A204.1 (cell line): ENCODE data around the gene TBC1D2B.

Experiments used
- FAIRE-seq: peaks from 2 replicates; lab custom pipeline; 2012; peaks lifted over from hg19 to GRCh38; lab: Jason Lieb, UNC

Gene TBC1D2B

DNA sequence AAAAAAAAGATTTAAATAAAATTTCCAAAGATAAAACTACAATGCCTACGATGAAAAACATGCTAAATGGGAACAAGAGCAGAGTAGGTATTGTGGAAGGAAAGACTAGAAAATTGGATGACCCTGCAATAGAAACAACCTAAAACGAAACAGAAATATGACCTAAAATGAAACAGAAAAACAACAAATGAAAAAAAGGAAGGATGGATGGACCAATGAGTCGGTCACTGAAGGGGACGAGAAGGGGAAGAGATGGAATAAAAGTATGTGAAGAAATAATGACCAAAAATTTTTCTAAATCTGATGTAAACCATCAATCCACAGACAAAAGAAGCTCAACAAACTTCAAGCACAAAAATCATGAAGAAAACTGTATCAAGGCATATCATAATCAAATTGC lies 44.8 kb downstream of the TBC1D2B start:
- FAIRE-seq: no peak

DNA sequence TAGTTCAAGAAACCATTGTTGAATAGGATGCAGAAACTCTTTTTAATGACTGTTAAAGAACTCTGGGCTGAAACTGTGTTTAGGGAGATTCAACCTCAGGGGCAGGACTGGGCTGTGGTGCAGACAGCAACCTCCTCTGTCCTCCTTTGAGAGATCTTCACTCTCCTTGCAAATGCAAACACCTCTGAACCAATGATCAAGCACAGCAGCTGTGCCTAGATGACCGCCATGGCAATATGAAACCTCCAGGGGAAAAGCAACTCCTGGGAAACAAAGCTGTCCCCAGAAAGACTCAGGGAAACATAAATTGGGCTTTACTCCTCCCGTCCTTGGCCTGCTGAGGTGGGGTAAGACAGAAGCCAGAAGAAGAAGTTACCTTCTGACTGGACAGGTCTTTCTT lies 52.6 kb downstream of the TBC1D2B start:
- FAIRE-seq: no peak

DNA sequence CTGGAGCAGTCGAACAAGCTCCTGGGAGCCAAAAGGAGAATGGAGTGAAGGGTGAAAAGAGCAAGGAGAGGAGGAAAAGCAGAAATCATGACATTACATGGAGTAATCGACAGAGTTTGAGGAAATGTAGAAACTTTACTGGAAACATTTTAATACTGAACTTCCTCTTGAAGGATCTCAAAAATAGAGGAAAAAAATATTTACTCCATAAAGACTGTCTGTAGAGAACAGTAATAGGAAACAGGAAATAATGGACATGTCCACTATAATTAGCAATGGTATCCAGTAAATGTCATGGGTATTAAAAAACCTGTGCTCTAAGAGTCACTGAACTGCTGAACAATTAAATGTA lies 53.0 kb downstream of the TBC1D2B start:
- no peak for FAIRE-seq

DNA sequence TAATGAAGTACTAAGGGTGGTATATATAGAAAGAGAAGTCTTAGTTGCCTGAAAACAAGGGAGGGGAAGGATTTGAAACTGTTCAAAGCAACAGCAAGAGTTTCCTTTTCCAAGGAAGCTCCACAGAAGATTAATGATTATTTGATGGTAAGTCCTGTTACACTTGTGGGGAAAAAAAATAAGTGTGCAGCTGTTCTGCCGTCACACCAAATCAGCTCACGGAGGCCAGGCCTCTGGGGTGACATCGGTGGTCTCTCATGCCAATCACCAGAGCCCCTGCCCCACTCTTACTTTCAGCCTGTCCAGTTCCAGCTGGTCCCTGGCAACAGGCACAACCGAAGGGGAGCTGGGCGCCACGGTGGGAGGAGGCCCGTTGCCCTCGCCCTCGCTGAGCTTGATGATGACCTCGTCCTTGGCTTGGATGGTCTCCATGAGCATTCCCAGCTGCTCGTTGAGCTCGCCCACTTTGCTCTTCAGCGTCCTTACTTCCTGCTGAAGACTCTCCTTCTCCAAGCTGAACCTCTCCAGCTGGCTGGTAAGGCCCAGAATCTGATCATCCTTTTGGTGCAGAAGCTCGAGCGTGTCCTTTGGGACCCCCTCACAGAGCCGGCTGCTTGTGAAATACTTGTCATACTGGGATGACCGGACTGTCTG lies 53.5 kb downstream of the TBC1D2B start:
- FAIRE-seq: no peak

DNA sequence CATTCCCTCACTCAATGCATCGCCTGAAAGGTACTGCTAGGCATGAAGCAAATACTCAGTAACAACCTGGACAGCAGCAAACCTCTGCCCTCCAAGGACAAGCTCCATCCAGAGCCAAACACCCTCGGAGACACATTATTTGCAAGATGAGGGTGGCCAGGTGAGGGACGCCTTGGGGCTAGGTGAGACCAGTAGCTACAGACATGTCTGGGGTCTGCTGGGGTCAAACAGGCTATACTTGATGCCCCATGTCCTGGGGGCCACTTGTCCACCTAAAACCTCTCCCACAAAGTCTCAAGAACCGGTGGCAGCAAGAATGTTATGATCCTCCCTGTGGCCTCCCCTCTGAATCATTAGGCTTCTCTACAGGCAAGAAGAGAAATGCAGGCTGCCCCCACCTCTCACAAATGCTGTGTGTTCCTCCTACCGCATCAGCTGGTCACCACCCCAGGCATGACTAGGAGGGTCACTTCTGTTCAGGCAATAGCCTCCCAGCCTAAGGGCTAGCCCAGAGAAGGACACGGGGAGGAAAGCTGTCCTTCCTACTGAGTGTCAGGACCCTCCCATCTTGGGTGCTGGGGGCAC lies 54.3 kb downstream of the TBC1D2B start:
- no peak for FAIRE-seq

DNA sequence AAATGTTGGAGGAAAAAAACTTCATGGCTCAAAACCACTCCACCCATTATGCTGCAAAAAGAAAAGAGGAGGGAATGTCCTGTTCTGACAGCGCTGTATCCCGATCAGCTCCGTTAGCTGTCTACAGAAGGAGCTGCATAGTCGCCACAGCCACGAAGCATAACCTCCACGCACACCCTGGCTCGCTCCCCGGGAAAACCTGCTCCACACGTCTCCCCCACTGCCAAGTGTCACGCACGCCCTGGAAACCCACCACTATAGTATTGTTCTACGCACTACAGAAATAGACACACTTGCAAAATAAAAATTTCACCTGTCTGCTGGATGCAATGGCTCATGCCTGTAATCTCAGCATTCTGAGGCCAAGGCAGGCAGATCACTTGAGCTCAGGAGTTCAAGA lies 55.8 kb downstream of the TBC1D2B start:
- FAIRE-seq: no peak

DNA sequence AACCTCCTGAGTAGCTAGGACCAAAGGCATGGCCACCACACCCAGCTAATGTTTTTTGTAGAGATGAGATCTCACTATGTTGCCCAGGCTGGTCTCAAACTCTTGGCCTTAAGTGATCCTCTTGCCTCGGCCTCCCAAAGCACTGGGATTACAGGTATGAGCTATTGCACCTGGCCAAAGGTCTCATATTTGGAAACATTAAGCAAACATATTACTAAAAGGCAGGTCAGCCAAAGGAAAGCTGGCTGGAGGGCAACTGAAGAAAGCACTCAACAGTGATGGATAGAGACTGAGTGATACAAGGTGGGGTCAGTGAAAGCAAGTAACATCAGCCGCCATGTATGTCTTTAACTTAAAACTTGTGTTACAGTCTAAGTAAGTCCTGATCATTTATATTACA lies 57.5 kb downstream of the TBC1D2B start:
- FAIRE-seq: no peak

DNA sequence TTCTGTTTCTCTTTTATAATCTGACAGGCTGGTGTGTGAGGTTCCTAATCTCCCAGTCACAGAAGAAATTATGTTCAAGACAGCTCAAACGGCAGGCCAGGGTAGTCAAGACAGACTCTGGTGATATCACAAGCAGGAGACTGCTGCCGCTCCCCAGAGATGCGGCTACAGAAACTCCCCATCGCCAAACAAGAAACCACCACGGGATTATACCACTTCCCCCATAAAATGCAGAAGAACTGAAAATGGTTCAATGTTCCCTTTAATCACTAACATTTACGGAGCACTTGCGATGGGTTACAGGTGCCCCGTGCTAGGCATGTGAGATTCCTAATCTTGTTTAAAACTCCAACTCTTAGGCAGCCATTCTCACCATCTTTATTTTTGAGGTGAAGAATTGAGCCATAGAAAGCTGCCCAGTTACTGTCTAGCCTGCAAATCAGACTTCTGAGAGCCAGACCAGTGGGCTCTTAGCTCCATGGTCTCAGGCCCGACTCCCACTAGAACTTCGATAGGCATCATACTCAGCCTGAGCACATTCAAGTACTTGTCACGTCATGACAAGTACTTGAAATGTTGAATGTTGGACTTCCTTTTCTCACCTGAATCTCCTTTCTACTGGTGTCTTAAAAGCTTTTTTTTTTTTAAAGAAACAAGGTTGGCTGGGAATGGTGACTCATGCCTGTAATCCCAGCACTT lies 58.4 kb downstream of the TBC1D2B start:
- no peak for FAIRE-seq

DNA sequence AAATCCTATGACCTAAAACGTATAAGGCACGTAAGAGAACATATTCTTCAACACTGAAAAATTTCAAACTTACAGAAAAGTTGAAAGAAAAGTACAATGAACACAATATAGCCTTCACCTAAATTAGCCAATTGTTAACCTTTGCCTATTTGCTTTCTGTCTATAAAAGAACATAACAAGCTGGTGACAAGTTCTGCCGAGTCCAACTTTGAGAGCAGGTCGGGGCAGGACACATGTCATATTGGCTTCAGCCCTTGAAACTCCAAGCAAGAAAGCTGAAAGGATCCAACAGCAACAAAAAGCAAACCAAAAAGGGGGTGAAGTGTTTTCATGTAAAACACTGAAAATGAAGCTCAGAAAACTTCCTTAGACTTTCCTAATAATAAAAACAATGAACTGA lies 59.1 kb downstream of the TBC1D2B start:
- FAIRE-seq: no peak

DNA sequence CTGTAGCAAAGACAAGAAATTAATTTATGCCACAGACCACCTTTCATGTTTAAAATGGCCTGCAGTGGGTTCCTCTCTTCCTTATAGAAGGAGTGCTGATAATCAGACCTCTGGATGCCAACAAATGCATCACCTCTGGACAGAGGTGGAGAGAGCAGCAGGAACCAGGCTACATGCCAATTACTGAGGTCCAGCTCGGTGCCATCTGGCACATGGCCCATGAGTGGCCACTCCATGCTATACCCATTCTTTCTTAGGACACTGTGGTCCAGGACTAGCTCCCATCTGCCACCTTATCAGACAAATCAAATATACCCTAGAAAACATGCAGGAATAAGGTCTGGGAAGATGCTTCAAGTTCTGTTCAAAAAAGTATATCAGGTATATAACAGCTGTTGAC lies 60.7 kb downstream of the TBC1D2B start:
- FAIRE-seq: no peak

DNA sequence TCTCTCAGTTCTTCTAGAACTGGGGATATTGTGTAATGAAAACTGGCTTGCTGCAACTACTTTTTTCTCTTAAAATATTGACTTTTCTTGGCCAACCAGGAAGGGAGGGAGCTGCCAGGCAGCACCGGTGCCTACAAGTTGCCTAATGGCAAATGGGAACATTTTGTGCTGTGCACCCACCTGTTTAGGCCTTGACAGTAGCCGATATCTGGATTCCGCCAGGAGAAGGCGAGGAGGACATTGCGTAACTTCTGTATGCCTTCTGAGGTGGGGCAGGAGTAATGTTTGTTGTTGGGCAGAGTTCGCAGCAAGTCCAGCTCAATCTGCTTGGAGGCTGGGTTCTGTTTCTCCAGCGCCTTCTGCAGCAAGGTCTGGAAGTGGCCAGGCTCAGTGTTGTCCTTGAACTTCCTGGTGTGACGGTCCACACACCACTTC lies 64.9 kb downstream of the TBC1D2B start:
- no peak for FAIRE-seq

DNA sequence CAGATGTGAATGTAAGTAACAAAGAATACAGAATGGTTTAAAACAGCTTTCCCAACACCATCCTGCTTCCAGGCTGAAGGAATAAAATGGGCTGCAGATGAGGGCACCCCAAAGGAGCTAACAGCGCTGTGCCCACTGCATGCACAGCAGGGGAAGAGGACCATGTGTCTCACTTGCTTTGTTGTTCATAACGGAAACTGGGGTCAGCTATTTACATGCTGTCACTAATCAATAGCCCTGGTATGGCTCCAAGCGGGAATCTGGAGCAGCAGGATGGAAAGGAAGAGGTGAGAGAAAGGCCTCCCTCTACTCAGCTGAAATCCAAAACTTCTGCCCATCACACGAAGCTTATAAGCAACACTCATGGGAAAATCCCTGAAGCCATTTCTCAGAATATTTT lies 67.4 kb downstream of the TBC1D2B start:
- FAIRE-seq: no peak

DNA sequence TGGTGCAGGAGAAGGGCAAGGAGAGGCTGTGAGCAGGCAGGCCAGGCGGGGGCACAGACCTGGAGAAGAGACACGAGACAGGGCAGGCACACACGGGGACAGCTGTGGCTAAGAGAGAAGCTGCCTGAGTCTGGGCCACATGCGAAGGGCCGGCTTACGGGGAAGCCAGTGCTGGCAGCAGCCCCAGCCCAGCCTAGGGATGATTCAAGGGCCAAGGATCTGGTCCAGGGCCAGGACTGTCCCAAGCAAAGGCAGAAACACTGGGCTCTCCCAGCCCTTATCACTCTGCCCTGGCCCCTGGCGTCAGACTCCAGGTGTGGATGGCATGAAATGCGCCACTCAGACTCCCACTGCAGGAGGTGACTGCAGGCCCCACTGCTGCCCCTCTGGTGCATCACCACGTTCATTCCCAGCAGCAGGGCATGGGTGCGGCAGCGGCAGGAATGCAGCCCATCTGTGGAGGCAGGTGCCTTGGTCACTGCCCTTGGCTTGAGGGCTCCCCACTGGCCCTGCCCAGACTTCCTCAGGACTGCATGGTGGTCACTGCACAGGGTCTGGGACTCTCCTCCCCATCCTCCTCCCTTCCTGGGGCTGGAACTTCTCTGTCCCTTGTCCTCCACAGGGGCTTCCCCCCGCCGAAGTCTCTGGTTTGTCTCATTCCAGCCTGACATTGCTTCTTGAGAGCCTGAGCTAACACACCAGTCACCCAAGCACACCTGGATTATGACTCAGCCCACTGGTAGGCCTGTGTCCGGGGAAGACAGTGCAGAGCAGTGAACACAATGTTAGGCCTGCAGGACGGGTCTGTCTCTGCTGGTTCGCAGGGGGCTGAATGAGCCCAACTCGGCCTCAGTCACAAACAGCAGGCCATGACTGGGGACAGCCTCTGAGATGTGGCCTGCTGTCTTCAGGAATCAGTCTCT lies 69.3 kb downstream of the TBC1D2B start:
- FAIRE-seq: no peak

DNA sequence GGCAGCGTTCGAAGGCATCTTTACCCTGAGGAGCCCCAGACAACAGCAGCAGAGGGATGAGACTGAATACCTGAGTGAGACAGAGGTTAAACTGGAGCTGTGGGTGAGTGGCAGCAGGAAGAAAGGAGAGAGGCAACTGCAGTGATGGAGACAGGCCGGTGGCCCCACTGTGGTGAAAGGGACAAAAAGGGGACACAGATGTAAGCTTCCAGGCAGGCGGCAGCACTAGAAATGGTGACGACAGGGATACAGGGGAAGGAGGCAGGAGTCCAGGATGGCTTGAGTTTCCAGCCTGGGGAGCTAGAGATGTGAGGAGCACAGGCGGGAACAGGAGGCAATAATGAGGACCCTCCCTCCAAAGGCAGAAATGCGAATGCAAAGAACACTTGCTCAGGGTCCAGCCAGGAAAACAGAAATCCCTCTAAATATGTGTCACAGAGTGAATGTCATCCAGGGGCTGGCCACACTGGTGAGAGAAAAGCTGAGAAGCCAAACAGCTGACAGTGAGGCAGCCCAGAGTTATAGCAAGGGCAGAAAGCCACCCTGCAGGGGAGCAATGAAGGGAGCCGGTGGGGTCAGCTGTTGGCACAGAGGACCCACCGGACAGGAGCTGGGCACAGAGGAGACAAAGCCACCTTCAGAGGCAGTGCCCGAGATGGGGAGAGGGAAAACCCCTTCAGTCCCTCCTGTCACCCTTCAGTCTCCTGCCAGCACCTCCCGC lies 70.1 kb downstream of the TBC1D2B start:
- no peak for FAIRE-seq

DNA sequence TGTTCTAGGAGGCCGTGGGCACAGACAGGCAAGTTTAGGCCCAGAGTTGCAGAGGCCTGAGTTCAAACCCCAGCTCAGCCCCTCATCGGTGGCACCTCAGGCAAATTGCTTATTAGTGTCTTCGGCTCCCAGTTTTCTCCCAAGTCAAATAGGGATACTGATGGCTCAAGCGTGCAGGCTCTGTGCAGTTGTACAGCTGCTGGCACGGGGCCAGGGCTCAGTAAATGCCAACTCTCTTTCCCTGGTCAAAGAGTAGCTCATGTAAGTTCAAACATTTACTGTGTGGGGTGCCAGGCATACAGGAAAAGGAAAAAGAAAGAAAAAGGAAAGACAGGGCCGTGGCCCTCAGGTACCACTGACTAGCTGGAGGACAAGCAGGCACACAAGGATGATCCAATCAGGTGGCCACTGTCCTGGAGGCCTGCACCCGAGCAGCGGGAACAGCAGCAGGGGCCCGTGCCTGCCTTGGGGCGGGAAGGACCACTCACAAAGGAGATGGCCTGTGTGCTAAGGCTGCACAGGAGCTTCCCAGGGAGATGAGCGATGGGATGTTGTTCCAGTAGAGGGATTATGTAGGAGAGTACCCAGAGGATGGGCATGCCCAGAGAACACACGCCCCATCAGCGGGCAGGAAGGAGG lies 70.8 kb downstream of the TBC1D2B start:
- FAIRE-seq: no peak

DNA sequence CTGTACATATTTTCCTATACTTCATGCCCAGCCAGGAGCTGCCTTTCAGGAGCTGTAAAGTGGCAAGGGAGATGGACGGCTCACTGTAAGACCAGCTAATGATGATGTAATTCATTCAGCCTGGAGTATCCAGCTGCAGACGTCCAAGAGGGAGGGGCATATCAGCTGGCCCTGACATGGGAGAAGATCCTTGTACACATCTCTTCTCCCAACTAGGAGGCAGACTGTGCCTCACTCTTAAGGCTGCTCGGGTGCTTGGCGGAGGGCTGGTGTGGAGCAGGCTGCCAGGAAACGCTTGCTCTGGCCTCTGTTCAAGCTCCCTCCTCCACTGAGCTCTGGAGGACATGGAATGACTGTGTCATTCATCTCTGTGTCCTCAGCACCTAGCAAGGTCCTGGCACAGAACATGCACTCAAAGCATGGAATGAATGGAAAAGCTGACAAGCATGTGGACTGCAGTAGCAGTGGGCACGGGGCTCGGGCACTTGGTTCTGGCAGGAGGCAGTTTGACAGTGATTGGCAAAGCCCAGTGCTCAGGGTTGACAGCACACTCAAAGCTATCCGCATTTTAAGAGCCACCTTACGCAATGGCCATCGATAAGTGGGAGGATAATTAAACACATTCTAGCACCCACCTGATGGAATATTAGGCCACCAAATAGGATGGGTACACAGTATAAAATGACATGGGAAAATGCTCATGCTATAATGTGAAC lies 72.4 kb downstream of the TBC1D2B start:
- FAIRE-seq: no peak

DNA sequence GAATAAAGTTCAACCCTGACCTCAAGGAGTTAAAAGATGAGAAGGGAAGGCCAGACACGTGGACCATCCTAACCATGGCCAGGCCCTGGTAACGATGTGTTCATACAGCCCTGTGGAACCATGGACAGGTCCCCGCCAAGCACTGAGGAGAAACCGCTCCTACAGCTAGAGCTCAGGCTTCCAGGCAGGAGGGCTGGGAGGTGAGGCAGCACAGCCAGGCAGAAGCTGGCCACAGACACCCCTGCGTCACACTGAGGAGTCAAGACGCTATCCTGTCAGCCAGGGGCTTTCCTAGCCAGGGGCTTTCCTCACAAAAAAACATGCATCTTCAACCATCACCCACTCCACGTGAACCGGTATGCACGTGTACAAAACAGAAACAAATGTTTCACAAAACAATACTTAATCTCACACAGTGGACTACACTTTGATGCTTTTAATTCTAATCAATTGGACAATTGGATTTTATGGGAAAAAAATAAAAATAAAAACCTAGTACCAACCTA lies 73.2 kb downstream of the TBC1D2B start:
- no peak for FAIRE-seq

DNA sequence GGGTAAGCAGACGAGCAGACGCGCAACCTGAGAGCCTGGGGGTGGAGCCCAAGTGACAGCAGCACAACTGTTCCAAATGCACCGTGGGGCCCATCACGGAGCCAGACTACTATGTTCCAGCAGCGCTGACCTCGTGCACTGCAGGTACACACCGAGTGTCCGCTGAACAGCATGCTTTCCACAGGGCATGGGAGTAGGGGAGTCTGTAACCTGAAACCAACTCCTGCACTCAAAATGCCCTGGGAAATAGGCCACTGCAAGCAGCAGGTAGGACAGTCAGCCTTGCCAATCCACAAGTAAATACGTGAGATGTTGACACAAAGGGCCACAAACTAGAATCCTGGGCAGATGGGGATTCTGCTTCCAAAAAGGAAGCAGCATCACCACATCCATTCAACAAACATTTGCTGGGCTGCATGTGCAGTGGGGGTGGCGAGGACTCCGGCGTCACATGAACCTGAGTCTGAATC lies 73.9 kb downstream of the TBC1D2B start:
- FAIRE-seq: no peak

DNA sequence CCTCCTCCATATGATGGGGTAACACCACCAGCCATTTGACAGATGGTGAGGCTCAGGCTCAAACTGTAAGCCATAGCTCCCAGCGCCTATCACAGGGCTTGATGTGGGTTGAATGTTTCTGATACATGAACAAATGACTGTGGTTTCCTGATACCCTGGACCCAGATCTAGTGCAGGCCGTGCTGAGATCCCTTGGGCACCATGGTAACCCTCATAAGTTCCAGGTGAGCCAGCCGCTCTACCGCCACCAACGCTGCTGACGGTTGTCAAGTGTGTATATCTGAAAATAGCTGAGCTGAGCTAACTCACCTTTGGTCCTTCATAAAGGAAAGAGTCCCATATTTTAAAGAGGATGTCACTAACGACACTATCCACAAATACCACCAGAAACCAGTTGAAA lies 74.5 kb downstream of the TBC1D2B start:
- no peak for FAIRE-seq

DNA sequence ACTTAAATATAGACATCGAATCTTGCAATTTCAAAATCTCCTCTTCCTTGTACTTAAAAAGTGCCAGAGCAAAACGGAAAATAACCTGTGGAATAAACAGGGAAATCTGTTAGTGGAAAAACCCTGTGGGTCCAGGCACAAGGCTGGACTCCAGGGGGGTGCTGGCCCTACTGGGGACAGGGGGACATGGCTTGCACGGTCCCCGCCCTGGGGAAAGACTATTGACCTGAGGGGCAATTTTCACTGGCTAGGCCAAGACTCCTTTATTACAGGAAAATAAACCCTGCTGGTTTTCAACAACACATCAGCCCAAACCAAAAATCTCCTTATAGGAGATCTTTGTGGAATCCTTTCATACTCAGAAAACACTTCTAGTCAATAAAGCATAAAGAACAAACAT lies 75.9 kb downstream of the TBC1D2B start:
- FAIRE-seq: no peak

DNA sequence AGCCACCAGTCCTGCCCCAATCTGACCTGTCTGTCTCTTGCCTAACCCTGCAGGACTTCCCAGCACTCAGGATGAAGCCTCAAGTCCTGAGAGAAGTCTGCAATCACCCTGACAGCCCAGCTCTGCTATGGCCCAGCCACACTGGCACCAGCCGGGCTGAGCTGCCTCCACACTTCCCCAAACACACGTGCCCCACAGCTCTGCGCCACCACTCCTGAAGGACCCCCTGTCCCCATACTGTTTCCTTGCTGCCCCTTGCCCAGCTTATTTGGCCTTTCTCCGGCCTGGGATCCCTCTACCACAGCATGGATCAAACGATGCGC lies 76.6 kb downstream of the TBC1D2B start:
- FAIRE-seq: no peak
